GM12878 (cell line): ENCODE results near the gene PNMA6E. TPM values are rescaled to one million over a fixed set of nuclear protein-coding genes. Genes with fewer than 3 reads are reported as not detected.

Source experiments
- ATAC-seq: fragments of 200-7000 bp; cut with Tn5 transposase; 3 replicates; pipeline ENCODE4 v1.9.1; 2020; ENCODE audit warnings: mild to moderate bottlenecking, moderate library complexity
- BruUV-seq: library from RNA; stranded (reverse); fragments of 400-500 nt; replicated peaks from 2 replicates; lab custom pipeline; 2021; lab: Mats Ljungman, UMichigan
- CTCF ChIA-PET: fragments of 300-600 bp; sonication (Branson Sonifier 250); formaldehyde crosslinking; extraction: SDS; loops from one replicate; lab custom pipeline; 2021; ENCODE audit warnings: inconsistent platforms; lab: Yijun Ruan, JAX
- POLR2A ChIA-PET: fragments of 350-600 bp; formaldehyde crosslinking; extraction: SDS; loops from one replicate; lab custom pipeline; 2021; ENCODE audit warnings: inconsistent platforms; lab: Charles Lee
- RAD21 ChIA-PET: fragments of 300-600 bp; sonication (Branson Sonifier 250); formaldehyde crosslinking; loops from one replicate; lab custom pipeline; 2023; ENCODE audit warnings: antibody characterized with exemption; ENCODE audit not compliant: unreplicated experiment; lab: Charles Lee
- SMC1A ChIA-PET: fragments of 300-600 bp; sonication (Branson Sonifier 250); formaldehyde crosslinking; loops from one replicate; lab custom pipeline; 2023; ENCODE audit not compliant: unreplicated experiment, uncharacterized antibody; lab: Charles Lee
- DNase-seq: peaks from one replicate; pipeline ENCODE4 v3.0.0-alpha.2; 2011; ENCODE audit warnings: low read depth, low spot score
- FAIRE-seq: peaks from 3 replicates; lab custom pipeline; 2011; peaks lifted over from hg19 to GRCh38; lab: Jason Lieb, UNC
- H2AFZ ChIP-seq: 2 replicates; pipeline ENCODE4 v1.6.0; 2011; ENCODE audit warnings: low read depth, low read length, control low read depth; ENCODE audit not compliant: control insufficient read depth
- H3K27ac ChIP-seq: 2 replicates; pipeline ENCODE4 v1.5.1; 2011; ENCODE audit warnings: control low read depth; ENCODE audit not compliant: control insufficient read depth, insufficient read depth
- H3K27me3 ChIP-seq, 2 experiments: replicated peaks in 1 of 2; 2 replicates each; pipeline versions ENCODE4 v1.6.0 to v1.6.1; 2011; ENCODE audit warnings: low read length in 1 of 2; ENCODE audit not compliant: control insufficient read depth in 2 of 2, insufficient read depth in 2 of 2
- H3K36me3 ChIP-seq, 2 experiments: 2 replicates each; pipeline ENCODE4 v1.5.1; 2011; ENCODE audit warnings: low read length in 1 of 2; ENCODE audit not compliant: control insufficient read depth in 2 of 2, insufficient read depth in 2 of 2
- H3K4me1 ChIP-seq: 2 replicates; pipeline ENCODE4 v1.6.1; 2011; ENCODE audit warnings: mild to moderate bottlenecking, low read length, moderate library complexity, mixed read lengths; ENCODE audit not compliant: control insufficient read depth, insufficient read depth
- H3K4me2 ChIP-seq: 2 replicates; pipeline ENCODE4 v1.6.0; 2011; ENCODE audit warnings: control low read depth; ENCODE audit not compliant: control insufficient read depth, insufficient read depth
- H3K4me3 ChIP-seq: fragments of 200-600 bp; sonication (generic); 2 replicates; pipeline ENCODE4 v1.5.1; 2016
- H3K79me2 ChIP-seq: 2 replicates; pipeline ENCODE4 v1.6.0; 2011; ENCODE audit warnings: low read length; ENCODE audit not compliant: control insufficient read depth, insufficient read depth
- H3K9ac ChIP-seq: 2 replicates; pipeline ENCODE4 v1.8.0; 2011; ENCODE audit warnings: low read length, control low read depth, mixed read lengths; ENCODE audit not compliant: control insufficient read depth, insufficient read depth
- H3K9me3 ChIP-seq: replicated peaks from 3 replicates; pipeline ENCODE4 v1.5.1; 2011; ENCODE audit warnings: mild to moderate bottlenecking, low read length; ENCODE audit not compliant: control insufficient read depth, insufficient read depth
- H4K20me1 ChIP-seq: 2 replicates; pipeline ENCODE4 v1.6.0; 2011; ENCODE audit not compliant: control insufficient read depth, insufficient read depth
- ATF7 ChIP-seq: fragments of 450-650 bp; IDR thresholded peaks from 2 replicates; pipeline ENCODE4 v1.6.1; 2016; ENCODE audit warnings: low read depth, mild to moderate bottlenecking
- CTCF ChIP-seq, 3 experiments: IDR thresholded peaks in 2 of 3; conservative IDR thresholded peaks in 1 of 3; 2 replicates each; pipeline ENCODE4 v1.5.1; 2011; ENCODE audit warnings: low read depth in 3 of 3, low read length in 3 of 3, mild to moderate bottlenecking in 3 of 3, control low read depth in 2 of 3, moderate library complexity in 2 of 3, inconsistent platforms in 1 of 3, mixed read lengths in 1 of 3; ENCODE audit not compliant: control insufficient read depth in 2 of 3, insufficient read depth in 1 of 3; ENCODE audit errors: extremely low read depth in 1 of 3
- CUX1 ChIP-seq: IDR thresholded peaks from 2 replicates; pipeline ENCODE4 v1.6.1; 2012; ENCODE audit warnings: improper control_type of control experiment, low read depth, low read length; ENCODE audit not compliant: insufficient replicate concordance
- HDAC2 ChIP-seq: fragments of 200-600 bp; sonication (generic); IDR thresholded peaks from 2 replicates; pipeline ENCODE4 v1.6.1; 2017
- KAT2A ChIP-seq: conservative IDR thresholded peaks from 2 replicates; pipeline ENCODE4 v1.6.1; 2011; ENCODE audit warnings: low read depth, low read length; ENCODE audit not compliant: control insufficient read depth
- MXI1 ChIP-seq: fragments of 150-350 bp; IDR thresholded peaks from 2 replicates; pipeline ENCODE4 v1.6.1; 2011; ENCODE audit warnings: low read depth, mild to moderate bottlenecking, inconsistent platforms, low read length, improper control_type of control experiment
- PAX5 ChIP-seq: IDR thresholded peaks from 2 replicates; pipeline ENCODE4 v1.6.1; 2011; ENCODE audit warnings: low read depth, low read length, borderline replicate concordance
- RB1 ChIP-seq: fragments of 450-650 bp; formaldehyde crosslinking; IDR thresholded peaks from 2 replicates; pipeline ENCODE4 v1.6.1; 2017; ENCODE audit warnings: mild to moderate bottlenecking, borderline replicate concordance
- TARDBP ChIP-seq: IDR thresholded peaks from 2 replicates; pipeline ENCODE4 v1.6.1; 2016; ENCODE audit warnings: borderline replicate concordance
- ZNF274 ChIP-seq: IDR thresholded peaks from one replicate; pipeline ENCODE4 v1.8.0; 2011; ENCODE audit not compliant: insufficient read length, insufficient read depth
- WGBS: methylation state at CpG from one replicate; pipeline ENCODE4 v1.1.6; 2016; ENCODE audit warnings: low lambda C conversion rate; ENCODE audit not compliant: insufficient replicate concordance, insufficient coverage; ENCODE audit errors: missing lambda C conversion rate; 5-methylcytosine and 5-hydroxymethylcytosine counted together
- in situ Hi-C: fragments of 300-500 bp; cut with MboI; formaldehyde crosslinking; loops from 9 replicates; pipeline ENCODE4 v1.14.3; 2018; ENCODE audit warnings: mixed read lengths
- intact Hi-C: fragments of 100-400 bp; cut with micrococcal nuclease; formaldehyde crosslinking; loops from one replicate; pipeline ENCODE4 v1.14.2; 2022; ENCODE audit not compliant: unreplicated experiment
- polyA plus RNA-seq, 11 experiments: library from polyadenylated mRNA; depleted of rRNA in 4 of 11; unstranded in 6 of 11; stranded (reverse) in 5 of 11; fragments of >200 nt; fragmentation: Nextera tagmentation in 4 of 11; fragmentation: Illumina TruSeq in 1 of 11; extraction: Ambion mirVana in 4 of 11; extraction: Trizol in 1 of 11; gene quantifications; 1 replicate in 1 of 11; 2 replicates in 10 of 11; pipeline versions ENCODE4 v1.2.1 to v1.2.3, GENCODE V29; 2011 to 2016; ENCODE audit warnings: inconsistent platforms in 2 of 11, missing spikeins in 2 of 11, low read depth in 1 of 11
- total RNA-seq, 4 experiments: library from RNA; depleted of rRNA in 3 of 4; stranded (reverse); fragments of >200 nt in 3 of 4; fragmentation: Illumina TruSeq in 1 of 4; extraction: Trizol in 1 of 4; gene quantifications; 2 replicates each; pipeline versions ENCODE4 v1.2.1 to v1.2.3, GENCODE V29; 2013 to 2021
- TF ChIP-seq, protein P1 (sequence below): fragments of 450-650 bp; formaldehyde crosslinking; IDR thresholded peaks from 2 replicates; pipeline ENCODE4 v1.4.0; 2020; ENCODE audit warnings: mild to moderate bottlenecking, moderate library complexity
- TF ChIP-seq, protein P2 (sequence below): fragments of 450-650 bp; IDR thresholded peaks from 2 replicates; pipeline ENCODE4 v1.6.1; 2016; ENCODE audit warnings: mild to moderate bottlenecking

PNMA6E gene
- total and polyA plus RNA-seq, 10 of the 15 experiments (the other 5 are each of a cell fraction or from before 2014, with no cell fraction given): not detected

DNA sequence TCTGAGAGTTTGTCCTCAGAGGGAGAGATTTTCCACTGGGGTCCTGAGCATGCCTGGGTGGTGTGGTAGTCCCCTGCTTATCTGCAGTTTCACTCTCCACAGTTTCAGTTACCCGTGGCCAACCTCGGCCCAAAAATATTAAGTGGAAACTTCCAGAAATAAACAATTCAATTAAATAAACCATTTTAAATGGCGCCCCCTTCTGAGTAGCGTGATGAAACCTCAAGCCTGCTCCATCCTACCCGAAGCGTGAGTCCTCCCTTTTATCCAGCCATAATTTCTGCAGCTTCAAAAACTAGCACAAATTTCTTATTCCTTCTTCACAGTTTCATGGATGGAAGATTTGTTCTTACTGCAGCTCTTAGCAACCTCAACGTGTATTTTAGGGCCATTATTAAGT lies 26.7 kb downstream of the PNMA6E start:
- no peak overlapping the region for H3K4me3 ChIP-seq
- ChIA-PET POLR2A (no interaction called here), CTCF (interaction anchor here (1.1 kb wide), 1 partner anchor 433 kb away, joined by 4 read pairs; no protein-coding TSS in a partner anchor), SMC1A (no interaction called here), RAD21 (no interaction called here)
- no peak for DNase-seq
- intact Hi-C loops: no loop called here
- WGBS: 12% methylated on average over 7 of the region's 7 CpGs
- FAIRE-seq: no peak
- H3K36me3 ChIP-seq: no peaks in the 10 kb centered on the region
- H4K20me1 ChIP-seq: no peaks in the 10 kb centered on the region
- no peaks in the 10 kb centered on the region for H3K79me2 ChIP-seq
- H3K4me2 ChIP-seq: no peak overlapping the region
- no peaks in the 10 kb centered on the region for H3K9me3 ChIP-seq
- H3K9ac ChIP-seq: no peak overlapping the region
- ATAC-seq: no peak
- in situ Hi-C loops: no loop called here
- no peak overlapping the region for H3K27ac ChIP-seq
- H3K27me3 ChIP-seq: no peaks in the 10 kb centered on the region
- no TSS peak for BruUV-seq
- no peaks in the 10 kb centered on the region for H3K4me1 ChIP-seq
- H2AFZ ChIP-seq: no peak overlapping the region
- TF ChIP-seq ATF7 (no peak), ZNF274 (no peak), KAT2A (no peak), PAX5 (no peak), MXI1 (no peak), TARDBP (no peak), RB1 (no peak), CTCF (IDR thresholded peaks at IDR 0.05 in 2 of 3, conservative IDR thresholded peaks at IDR 0.05 in 1 of 3; ENCODE audit: control insufficient read depth in 2 of 3, extremely low read depth in 1 of 3, insufficient read depth in 1 of 3, low read depth in 3 of 3, low read length in 3 of 3) (no peak; a peak in 1 of 6 replicates), HDAC2 (no peak), CUX1 (no peak)
- TF ChIP-seq, protein P1, sequence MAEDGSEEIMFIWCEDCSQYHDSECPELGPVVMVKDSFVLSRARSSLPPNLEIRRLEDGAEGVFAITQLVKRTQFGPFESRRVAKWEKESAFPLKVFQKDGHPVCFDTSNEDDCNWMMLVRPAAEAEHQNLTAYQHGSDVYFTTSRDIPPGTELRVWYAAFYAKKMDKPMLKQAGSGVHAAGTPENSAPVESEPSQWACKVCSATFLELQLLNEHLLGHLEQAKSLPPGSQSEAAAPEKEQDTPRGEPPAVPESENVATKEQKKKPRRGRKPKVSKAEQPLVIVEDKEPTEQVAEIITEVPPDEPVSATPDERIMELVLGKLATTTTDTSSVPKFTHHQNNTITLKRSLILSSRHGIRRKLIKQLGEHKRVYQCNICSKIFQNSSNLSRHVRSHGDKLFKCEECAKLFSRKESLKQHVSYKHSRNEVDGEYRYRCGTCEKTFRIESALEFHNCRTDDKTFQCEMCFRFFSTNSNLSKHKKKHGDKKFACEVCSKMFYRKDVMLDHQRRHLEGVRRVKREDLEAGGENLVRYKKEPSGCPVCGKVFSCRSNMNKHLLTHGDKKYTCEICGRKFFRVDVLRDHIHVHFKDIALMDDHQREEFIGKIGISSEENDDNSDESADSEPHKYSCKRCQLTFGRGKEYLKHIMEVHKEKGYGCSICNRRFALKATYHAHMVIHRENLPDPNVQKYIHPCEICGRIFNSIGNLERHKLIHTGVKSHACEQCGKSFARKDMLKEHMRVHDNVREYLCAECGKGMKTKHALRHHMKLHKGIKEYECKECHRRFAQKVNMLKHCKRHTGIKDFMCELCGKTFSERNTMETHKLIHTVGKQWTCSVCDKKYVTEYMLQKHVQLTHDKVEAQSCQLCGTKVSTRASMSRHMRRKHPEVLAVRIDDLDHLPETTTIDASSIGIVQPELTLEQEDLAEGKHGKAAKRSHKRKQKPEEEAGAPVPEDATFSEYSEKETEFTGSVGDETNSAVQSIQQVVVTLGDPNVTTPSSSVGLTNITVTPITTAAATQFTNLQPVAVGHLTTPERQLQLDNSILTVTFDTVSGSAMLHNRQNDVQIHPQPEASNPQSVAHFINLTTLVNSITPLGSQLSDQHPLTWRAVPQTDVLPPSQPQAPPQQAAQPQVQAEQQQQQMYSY (CRISPR knock-in tag): no peak
- TF ChIP-seq, protein P2, sequence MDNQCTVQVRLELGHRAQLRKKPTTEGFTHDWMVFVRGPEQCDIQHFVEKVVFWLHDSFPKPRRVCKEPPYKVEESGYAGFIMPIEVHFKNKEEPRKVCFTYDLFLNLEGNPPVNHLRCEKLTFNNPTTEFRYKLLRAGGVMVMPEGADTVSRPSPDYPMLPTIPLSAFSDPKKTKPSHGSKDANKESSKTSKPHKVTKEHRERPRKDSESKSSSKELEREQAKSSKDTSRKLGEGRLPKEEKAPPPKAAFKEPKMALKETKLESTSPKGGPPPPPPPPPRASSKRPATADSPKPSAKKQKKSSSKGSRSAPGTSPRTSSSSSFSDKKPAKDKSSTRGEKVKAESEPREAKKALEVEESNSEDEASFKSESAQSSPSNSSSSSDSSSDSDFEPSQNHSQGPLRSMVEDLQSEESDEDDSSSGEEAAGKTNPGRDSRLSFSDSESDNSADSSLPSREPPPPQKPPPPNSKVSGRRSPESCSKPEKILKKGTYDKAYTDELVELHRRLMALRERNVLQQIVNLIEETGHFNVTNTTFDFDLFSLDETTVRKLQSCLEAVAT: no peak
